HL-60 (cell line): Measurements from ENCODE around the gene SLC4A3.
A peak's percentile ranks its signal among the peaks of the same experiment; 100 is the strongest.

ENCODE experiments used
- DNase-seq, 2 experiments: peaks; one replicate each; pipeline ENCODE4 v3.0.0-alpha.2; 2010 to 2020; ENCODE audit warnings: low read depth in 1 of 2, low spot score in 1 of 2
- H3K27ac ChIP-seq: fragments of 250-450 bp; sonication (Bioruptor Pico); replicated peaks from 2 replicates; pipeline ENCODE4 v1.5.1; 2020; ENCODE audit warnings: mild to moderate bottlenecking, moderate library complexity
- H3K27me3 ChIP-seq: fragments of 250-450 bp; sonication (Bioruptor Pico); 2 replicates; pipeline ENCODE4 v1.5.1; 2021; ENCODE audit warnings: mild to moderate bottlenecking, moderate library complexity; ENCODE audit not compliant: insufficient read depth, poor library complexity, severe bottlenecking
- H3K4me3 ChIP-seq: replicated peaks from 2 replicates; pipeline ENCODE4 v1.5.1; 2011; ENCODE audit warnings: mild to moderate bottlenecking, control low read depth, low read length; ENCODE audit not compliant: insufficient read depth
- GABPA ChIP-seq: IDR thresholded peaks from 2 replicates; pipeline ENCODE4 v1.6.1; 2012; ENCODE audit warnings: low read depth
- POLR2AphosphoS5 ChIP-seq: IDR thresholded peaks from 2 replicates; pipeline ENCODE4 v1.6.1; 2012; ENCODE audit warnings: low read depth
- REST ChIP-seq: IDR thresholded peaks from 2 replicates; pipeline ENCODE4 v1.6.1; 2012; ENCODE audit warnings: low read depth; ENCODE audit not compliant: insufficient replicate concordance
- SPI1 ChIP-seq: IDR thresholded peaks from 2 replicates; pipeline ENCODE4 v1.6.1; 2012; ENCODE audit warnings: low read depth, mild to moderate bottlenecking, borderline replicate concordance
- TF ChIP-seq, protein P1 (sequence below): IDR thresholded peaks from one replicate; pipeline ENCODE4 v1.5.1; 2011; ENCODE audit warnings: low read length, control low read depth, inconsistent platforms; ENCODE audit not compliant: insufficient read depth

SLC4A3 gene

DNA sequence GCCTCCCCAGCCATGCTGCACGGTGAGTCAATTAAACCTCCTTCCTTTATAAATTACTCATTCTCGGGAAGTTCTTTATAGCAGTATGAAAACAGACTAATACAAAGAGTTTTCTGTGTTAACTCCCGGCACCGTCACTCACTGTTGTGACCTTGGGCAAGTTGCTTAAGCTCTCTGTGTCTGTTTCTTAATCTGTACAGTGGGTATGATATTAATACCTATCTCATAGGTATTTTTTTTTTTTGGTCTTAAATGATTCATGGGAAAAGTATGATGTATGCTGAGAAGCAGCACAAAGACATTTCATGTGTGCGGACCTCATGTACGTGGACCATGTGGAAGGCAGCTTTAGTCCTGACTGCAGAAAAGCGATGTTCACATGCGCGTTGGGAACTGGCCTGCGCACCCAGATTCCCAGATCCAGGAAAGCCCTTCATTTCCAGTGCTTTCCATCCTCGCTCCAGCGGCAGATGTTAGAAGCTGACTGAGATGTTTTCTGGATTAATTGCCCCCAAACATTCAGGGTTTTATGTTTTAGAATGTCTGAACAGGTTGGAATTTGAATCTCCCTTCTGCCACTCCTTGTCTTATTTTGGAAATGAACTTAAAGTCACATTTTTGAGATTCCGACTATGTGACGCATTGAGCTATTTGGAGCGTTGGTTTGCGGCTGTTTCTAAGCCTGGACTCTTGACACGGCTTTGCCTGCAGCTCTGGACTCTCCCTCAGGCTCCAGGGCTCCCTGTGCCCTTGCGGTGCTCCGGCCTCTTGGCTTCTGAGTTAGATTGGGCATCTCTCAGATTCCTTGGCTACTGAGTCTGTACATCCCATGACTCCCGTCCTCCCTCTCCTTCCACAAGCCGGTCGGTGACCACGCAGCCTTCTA is 61.4 kb downstream of the SLC4A3 start:
- Histone ChIP-seq H3K27ac (no peak overlapping the region), H3K4me3 (no peak overlapping the region), H3K27me3 (peaks cover 8% of the 10 kb centered on the region)
- TF ChIP-seq, protein P1, sequence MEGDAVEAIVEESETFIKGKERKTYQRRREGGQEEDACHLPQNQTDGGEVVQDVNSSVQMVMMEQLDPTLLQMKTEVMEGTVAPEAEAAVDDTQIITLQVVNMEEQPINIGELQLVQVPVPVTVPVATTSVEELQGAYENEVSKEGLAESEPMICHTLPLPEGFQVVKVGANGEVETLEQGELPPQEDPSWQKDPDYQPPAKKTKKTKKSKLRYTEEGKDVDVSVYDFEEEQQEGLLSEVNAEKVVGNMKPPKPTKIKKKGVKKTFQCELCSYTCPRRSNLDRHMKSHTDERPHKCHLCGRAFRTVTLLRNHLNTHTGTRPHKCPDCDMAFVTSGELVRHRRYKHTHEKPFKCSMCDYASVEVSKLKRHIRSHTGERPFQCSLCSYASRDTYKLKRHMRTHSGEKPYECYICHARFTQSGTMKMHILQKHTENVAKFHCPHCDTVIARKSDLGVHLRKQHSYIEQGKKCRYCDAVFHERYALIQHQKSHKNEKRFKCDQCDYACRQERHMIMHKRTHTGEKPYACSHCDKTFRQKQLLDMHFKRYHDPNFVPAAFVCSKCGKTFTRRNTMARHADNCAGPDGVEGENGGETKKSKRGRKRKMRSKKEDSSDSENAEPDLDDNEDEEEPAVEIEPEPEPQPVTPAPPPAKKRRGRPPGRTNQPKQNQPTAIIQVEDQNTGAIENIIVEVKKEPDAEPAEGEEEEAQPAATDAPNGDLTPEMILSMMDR: no peak
- TF ChIP-seq POLR2AphosphoS5 (no peak), REST (no peak), GABPA (no peak), SPI1 (no peak)
- DNase-seq: no peak

- Histone ChIP-seq H3K27ac (no peak overlapping the region), H3K4me3 (no peak overlapping the region), H3K27me3 (peaks cover 8% of the 10 kb centered on the region)
- DNase-seq: peak; percentile 18 to 56
- no peak for TF ChIP-seq REST
- TF ChIP-seq, protein P1: peak; percentile 46
- TF ChIP-seq POLR2AphosphoS5: no peak
- no peak for TF ChIP-seq SPI1
- no peak for TF ChIP-seq GABPA
These were observed 62.5 kb downstream of the SLC4A3 start for GRCh38 chr2:219689676-219690628.

DNA sequence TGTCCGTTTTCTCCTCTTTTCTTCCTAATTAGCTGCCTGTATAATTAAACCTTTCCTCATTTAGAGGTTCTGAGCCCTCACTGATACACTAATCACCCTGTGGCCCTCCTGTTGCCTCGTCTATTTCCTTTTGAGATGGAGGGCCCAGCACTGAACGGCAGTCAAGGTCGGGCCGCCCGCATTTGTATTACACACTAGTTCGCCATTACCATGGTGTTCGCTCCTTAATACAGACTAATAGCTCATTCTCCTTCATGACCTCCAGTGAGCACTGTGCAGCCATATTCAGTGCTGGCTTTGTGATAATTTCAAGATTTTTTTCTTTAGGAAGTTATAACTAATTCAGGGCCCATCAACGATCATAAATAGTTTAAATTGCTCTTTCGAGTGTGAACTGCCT is 64.1 kb downstream of the SLC4A3 start:
- DNase-seq: no peak
- no peak overlapping the region for H3K27ac ChIP-seq
- no peak overlapping the region for H3K4me3 ChIP-seq
- H3K27me3 ChIP-seq: peaks cover 8% of the 10 kb centered on the region
- TF ChIP-seq GABPA (no peak), REST (no peak), POLR2AphosphoS5 (no peak), SPI1 (no peak)
- TF ChIP-seq, protein P1: no peak
